Right ventricle myocardium inferior (tissue), 1 donor: ENCODE measurements around the gene FAM107B. TPM values are rescaled to one million over a fixed set of nuclear protein-coding genes. Genes with fewer than 3 reads are reported as not detected.

Experiments used
- ATAC-seq: fragments of 200-7000 bp; cut with Tn5 transposase; one replicate; pipeline ENCODE4 v1.9.1; 2020; ENCODE audit warnings: mild to moderate bottlenecking, moderate library complexity
- DNase-seq: peaks from one replicate; pipeline ENCODE4 v3.0.0; 2021; ENCODE audit errors: missing footprints
- intact Hi-C: fragments of 100-400 bp; cut with DNase I; formaldehyde crosslinking; loops from one replicate; pipeline ENCODE4 v1.11.0; 2022
- total RNA-seq: library from RNA; stranded (reverse); fragmentation: NEBNext Ultra II Directional; extraction: Animal tissue kit (Norgen Biotek cat#: 25700); gene quantifications from one replicate; pipeline ENCODE4 v1.2.1, GENCODE V29; 2021
- donor health status: DM: no; HTN: yes; CAD: no; lungs with severe emphysema.

FAM107B gene
- total RNA-seq, 1 donor from 2014 or later: 4.2 TPM

DNA sequence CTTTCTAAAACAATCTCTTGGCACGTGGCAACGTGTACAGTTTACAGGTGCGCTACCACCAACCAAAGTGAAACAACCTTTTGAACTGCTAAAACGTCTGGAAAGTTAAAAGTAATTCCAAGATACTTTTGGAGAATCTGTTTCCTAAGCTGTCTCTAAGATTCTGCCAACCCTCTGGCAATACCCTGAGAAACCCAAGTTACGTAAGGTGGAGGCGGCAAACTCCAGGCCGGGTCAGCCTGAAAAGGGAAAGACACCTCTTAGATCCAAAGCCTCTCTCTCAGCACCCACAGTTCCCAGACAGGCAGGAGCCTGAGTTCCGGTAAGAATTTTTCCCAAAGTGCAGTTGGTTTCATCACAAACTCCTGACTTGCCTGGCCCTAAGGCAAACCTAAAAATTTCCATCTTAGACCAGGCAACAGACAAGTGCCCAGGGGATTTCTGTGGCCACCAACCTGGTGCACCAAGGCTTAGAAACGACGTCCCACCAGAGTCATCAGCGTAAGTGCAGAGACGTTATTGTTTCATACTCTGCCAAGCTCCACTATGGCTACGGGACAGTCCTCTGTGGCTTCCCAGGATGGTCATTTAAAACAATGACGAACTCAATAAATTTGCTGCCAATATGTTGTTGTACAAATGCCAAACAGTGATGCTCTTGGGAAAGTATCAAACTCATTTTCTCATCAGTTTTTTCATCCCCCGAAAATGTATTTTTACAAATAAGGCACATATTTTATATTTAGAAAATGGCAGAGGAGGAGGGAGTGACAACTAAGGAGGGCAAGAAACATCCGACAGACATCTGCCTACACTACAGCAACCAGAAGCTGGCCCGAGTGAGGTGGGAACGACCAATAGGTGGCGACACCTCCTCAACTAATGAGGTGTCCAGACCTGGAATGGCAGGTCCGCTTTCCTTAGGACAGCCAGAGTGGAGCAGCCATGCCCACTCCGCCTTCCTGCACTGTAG lies 238.2 kb downstream of the FAM107B start:
- intact Hi-C loops: loop anchor here (5.0 kb wide), 1 partner anchor 286 kb away; no protein-coding TSS in a partner anchor
- ATAC-seq: peak; percentile 82
- DNase-seq: peak; percentile 81

DNA sequence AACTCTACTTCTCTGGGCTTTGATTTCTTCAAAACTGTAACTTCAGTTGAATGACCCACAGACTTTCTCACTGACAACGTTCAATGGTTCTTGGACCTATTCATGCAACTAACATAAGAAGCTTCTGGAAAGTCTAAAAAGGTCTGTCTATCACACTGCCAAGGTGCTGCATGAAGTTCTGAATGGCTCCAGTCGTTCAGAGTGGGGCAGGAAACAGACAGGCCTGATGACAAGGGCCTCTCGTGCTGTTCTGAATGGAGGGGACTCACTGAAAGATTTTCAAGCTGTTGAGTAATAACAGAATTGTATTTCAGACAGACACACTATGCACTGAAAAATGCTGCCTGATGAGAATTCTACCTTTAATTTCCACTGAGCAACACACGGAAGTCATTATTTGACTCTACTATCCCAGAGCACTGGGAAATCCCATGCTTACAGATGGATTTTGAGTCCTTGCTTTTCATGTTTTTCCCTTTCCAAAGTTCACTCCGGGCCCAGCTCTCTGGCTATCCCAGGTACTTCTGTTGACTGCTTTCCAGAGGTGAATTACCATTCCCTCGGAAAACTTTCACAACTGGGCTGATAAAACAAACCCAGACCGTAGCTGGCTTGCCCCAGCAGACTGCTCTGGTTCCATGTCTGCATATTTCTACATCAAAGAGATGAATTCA lies 239.1 kb downstream of the FAM107B start:
- intact Hi-C loops: loop anchor here (5.0 kb wide), 1 partner anchor 287 kb away; no protein-coding TSS in a partner anchor
- ATAC-seq (no peak), DNase-seq (no peak)

DNA sequence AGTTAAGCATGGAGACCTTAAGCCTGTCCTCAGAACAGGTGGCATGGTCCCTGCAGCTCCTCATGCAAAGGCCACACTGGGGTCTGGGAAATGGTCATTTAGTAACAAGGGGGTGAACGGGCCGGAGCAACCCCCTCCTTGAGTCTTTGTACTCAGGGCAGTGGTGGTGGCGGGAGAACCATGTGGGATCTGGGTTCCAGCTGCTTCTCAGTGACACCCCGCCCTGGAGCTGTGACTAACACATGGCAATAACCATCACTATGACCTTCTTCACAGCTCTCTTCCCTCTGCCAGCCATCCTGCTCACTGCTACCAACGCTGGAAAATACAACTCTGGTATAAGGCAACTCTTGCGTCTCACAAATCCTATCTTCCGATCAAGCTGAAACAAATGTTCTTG lies 240.5 kb downstream of the FAM107B start:
- DNase-seq (no peak), ATAC-seq (no peak)
- intact Hi-C loops: no loop called here

DNA sequence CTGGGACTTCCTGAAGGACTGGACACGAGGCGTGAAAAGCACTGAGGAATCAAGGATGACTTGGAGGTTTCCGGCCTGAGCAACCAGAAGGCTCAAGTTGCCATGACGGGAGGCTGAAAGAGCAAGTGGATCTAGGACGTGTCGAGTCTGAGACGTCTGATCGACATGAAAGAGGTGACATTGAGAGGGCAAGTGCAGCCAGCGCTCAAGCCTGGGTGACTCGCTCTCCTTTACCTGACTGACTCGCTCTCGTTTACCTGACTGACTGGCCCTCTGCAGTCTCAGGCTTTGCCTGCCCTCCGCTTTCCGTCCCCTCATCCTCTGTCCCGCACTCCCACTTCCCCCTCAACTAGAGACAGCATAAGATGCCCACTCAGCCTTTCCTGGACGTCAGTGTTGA lies 241.4 kb downstream of the FAM107B start:
- intact Hi-C loops: no loop called here
- no peak for DNase-seq
- ATAC-seq: no peak

DNA sequence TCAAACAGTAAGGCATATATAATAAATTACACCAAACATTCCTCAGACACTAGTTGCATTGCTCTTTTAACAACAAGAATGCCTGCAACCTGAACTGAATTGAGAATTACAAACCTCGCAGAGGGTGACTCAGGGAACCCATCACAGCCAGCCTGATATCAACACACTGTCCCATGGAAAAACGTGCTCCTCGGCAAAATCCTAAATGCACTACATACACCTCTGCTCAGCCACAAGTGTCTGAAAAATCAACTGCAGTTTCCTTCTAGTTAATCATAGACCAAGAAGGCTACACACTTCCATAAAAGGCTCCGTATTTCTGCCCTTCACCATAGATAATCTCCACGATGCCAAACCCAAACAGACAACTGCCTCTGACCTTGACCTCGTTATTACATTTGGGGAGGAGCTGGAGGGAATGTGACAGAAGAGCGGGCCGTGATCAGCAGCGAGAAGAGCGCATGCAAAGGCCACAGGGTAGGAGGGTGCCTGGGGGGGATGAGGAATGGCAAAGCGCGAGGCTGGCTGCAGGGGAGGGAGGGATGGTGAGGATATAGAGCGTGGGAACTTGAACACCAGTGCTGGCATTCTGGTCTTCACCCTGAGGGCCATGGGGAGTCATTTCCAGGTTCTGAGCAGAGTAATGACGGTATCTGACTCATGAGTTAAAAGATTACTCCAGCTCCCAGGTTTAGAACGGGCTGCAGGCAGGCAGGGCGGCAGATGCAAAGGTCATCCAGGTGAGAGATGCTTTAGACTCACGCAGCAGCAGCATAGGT lies 242.0 kb downstream of the FAM107B start:
- ATAC-seq: no peak
- DNase-seq: no peak
- intact Hi-C loops: no loop called here

DNA sequence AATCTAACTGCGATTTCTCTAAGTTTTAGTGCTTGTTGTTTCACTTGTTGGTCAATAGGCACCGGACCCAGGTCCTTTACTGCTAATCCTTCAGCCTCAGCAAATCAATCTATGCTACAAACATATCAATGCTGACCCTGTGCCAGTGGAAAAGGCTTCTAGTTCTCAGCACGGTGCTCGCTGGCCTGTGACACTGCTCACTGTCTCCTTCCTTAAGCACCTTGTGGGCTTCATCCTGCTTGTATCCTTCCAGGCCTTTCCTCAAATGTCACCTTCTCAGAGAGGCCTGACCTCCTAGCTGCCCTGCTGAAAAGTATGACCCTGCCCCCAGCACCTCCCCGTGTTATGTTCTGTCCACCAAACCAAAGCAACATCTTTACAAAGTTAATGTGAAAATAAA lies 242.7 kb downstream of the FAM107B start:
- DNase-seq (no peak), ATAC-seq (no peak)
- intact Hi-C loops: no loop called here

DNA sequence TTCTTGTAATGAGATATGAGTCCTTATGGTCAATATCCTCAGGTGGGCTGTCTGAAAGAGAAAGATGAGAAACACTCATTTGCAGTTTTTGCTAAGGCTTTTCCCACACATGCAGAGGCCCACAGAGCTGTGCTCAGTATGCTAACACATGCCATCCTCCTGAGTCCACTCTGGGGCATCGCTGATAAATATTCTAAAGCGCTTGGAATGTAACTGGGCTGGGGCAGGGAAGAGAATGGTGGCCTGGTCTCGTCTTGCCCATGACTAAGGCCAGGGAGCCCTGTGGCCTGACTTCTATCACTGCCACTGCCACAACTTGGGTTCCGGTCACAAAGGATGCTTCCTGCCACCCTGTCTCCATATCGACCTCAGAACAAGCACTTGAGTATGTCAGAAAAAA lies 244.2 kb downstream of the FAM107B start:
- DNase-seq: no peak
- intact Hi-C loops: no loop called here
- no peak for ATAC-seq

DNA sequence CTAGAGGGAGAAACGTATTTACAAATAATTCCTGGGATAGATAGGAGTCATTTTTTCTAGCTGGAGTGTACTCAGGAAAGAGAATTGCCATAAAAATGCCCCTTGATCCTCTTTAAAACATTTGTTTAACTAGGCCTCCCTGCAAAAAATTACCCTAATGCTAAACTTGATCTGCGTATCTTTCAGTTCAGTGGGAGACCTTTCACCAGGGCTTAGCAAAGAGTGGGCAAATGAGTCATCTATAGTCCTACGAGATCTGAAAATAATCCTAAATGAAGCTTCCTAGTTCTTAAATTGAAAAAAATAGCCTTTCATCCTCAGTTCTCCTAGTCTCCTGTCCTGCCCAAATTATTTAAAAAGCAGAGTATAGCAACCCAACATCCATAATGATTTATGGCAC lies 245.3 kb downstream of the FAM107B start:
- no peak for ATAC-seq
- intact Hi-C loops: no loop called here
- no peak for DNase-seq

DNA sequence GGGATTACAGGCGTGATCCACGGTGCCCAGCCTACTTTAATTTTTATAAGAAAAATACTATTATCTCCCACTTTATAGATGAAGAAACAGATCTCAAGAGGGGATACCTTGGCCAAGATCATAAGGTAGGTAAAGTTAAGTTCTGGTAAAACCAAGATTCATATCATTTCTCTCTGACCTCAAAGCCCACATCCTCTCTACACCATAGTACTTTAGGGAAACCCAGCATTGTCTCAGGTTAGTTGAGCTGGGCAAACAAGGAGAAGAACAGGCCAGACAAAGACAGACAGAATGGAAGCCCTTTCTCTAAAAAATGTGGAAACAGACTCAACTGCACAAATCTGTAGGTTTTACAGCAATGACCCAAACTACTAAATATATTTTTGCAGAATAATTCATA lies 246.2 kb downstream of the FAM107B start:
- intact Hi-C loops: no loop called here
- DNase-seq (no peak), ATAC-seq (no peak)

DNA sequence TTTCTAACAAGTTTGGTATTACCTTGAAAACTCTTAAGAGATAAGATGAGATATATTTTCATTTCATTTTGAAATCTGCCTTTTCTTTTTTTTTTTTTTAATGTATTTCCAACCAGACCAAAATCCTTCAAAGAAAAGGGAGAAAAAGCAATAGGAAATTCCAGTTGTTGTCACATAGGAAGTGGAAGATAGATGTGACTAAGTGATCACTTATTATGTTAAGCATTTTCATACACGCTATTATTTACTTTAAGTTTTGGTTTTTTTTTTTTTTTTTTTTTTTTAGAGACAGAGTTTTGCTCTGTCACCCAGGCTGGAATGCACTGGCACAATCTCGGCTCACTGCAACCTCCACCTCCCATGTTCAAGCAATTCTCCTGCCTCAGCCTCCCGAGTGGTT lies 246.8 kb downstream of the FAM107B start:
- DNase-seq (no peak), ATAC-seq (no peak)
- intact Hi-C loops: no loop called here

DNA sequence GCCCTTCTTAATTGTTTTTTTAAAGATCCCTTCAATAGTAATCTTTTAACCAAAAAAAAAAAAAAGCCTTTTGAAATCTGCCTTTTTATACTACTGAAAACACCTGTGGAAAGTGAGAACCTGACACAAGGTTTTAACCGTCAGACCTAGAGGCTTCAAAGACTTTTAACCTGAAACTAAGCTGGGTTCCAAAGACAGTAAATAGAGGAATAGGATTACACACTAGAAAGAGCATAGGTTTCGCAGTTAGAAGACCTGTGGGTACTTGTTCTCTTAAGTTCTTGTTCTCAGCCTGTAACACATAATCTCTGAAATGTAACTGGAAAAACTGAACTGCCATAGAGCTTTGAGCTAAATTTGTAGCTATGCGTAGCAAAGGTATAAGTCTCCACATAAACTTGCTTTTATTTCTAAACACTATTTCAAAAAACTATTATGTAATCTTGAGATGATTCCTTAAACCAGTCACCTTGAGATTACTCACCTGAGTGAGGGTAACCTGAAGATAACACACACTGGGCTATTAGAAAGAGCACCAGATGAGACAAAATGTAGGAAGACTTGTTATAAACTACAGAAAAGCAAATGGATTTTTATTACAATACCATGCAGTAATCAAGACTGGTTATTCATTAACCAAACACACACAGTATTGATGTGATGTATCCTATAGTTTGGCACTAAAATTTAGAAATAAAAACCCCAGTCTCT lies 247.4 kb downstream of the FAM107B start:
- intact Hi-C loops: no loop called here
- ATAC-seq: no peak
- no peak for DNase-seq

DNA sequence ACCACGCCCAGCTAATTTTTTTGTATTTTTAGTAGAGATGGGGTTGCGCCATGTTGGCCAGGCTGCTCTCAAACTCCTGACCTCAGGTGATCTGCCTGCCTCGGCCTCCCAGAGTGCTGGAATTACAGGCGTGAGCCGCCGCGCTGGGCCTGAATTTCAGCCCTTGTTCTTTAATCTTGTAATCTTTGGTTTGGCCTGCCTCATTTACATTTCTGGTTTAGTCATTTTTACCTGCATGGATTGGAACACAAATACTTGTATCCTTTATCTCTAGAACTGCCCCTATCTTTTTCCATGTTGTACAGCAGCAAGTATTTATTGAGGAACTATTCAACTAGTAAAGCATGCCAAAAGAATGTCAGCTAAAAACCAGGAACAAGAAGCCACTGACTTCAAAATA lies 248.4 kb downstream of the FAM107B start:
- DNase-seq (no peak), ATAC-seq (no peak)
- intact Hi-C loops: no loop called here

DNA sequence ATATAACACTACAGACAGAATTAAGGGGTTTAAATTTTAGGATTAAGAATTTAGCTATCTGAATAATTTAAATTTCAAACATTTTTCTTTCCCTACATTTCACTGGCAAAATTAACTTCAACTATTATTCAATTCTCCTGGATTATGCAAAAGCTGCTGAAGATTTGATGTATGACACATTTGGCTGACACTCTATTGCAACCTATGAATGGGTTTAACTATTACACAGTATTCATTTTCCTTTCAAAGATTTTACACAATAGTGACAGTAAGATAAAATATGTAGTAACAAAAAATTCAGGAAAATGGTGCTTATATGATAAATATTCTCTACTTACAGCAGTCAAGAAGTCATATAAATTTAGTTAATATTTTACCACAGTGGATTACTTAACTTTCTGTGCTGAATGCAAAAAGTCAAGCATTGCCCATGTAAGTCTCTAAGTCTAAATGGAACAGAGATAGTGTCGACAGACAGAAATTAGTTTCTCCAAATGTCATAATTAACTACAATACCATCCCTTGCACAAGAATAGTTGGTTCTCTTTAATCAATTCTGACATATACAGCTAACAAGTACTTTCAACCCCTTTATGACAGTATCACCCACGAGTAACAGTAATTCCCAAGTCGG lies 249.9 kb downstream of the FAM107B start:
- ATAC-seq (no peak), DNase-seq (no peak)
- intact Hi-C loops: no loop called here

DNA sequence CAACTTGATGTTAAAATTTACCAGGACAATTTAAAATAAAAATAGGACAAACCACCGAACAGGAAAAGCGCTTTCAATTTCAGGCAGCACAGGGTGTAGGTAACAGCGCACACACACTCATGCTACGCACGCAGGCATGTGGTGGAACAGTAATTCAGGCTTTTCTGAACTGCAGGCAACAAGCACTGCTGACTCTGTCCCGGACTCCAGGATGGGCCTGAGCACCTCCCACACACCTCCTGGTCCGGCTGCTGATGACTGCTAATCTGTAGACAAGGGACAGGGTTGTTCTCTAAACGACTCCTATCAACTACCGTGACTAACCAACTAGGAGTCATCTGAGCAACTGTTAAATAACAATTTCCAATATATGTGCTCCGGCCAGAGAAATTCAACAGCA lies 251.4 kb downstream of the FAM107B start:
- no peak for ATAC-seq
- intact Hi-C loops: no loop called here
- no peak for DNase-seq

DNA sequence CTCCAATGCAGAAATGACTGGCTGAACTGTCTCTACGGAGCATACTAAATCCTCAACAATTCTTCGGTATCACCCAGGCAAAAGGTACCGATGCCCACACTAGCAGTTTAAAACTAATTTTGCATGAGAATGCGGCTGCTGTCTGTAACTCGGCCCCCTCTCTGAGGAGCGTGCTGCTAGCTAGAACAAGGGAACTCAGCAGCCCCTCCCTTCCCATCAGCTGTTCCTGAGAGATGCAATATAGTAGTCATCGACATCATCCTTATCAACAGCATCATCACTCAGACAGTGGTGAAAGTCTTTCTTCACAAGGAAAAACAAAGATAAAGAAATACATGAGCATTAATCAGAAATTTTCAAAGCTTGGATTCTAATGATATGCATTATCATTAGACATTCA lies 254.9 kb downstream of the FAM107B start:
- DNase-seq: no peak
- no peak for ATAC-seq
- intact Hi-C loops: no loop called here

DNA sequence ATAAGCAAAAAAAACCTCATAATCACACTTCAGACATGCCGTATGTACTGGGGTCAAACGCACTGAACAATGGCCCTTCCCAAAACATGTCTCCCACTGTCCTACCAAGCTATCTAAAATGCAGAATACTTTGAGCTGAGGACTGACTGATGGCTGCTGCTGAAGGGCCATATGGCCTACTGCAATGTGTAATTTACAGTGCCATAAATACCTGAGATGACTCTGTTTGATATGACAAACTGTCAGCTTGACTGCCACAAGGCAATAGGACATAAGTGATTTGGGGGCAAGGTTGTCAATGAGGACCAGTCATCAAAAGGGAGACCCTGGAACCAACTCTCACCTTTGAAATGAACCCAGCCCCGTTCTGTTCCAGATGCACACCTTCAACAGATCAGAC lies 256.5 kb downstream of the FAM107B start:
- intact Hi-C loops: no loop called here
- DNase-seq (no peak), ATAC-seq (no peak)

DNA sequence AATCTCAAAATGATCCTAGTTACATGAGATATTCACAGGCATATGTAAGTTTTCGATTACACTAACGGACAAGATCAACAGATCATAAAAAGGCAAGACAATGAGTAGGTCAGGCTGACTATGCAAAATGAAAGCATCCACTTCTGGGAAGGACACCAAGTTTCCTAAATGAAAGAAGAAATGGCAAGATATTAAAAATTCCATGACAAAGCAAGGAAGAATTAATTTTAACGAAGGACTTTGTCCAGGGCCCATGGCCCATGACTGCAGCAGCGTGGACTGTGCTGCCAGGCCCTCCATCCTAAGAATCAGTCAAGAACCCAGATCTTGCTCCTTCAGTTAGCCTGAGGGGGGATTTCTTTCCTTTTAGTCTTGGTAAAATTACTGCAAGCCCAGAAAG lies 261.6 kb downstream of the FAM107B start:
- ATAC-seq (no peak), DNase-seq (no peak)
- intact Hi-C loops: no loop called here

DNA sequence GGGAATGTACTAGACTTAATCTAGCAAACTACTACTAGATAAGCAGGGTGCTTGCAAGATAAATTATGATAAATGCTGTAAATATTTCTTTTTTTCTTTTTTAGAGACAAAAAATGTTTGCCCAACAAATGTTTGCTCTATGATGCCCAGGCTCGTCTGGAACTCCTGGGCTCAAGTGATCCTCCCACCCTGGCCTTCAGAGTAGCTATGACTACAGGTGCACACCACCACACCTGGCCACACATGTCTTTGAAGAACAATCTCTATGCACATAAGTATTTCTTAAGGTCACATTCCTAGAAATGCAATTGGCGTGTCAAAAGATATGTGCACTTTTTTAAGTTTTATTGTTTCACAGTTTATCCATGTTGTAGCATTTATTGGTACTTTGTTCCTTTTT lies 264.4 kb downstream of the FAM107B start:
- intact Hi-C loops: no loop called here
- DNase-seq (no peak), ATAC-seq (no peak)
